ENCODE data around the gene OTP. TPM values are rescaled to one million over a fixed set of nuclear protein-coding genes. Genes with fewer than 3 reads are reported as not detected.
"Not testable (repeated sequence)": the region's sequence is repeated elsewhere in the genome, so short reads cannot be mapped to it uniquely, and the experiment has no call there.

The OTP gene
- total and polyA plus RNA-seq, 2 experiments from 2014 or later: not detected

GRCh38 chr5:77588175-77588574 lies 50.3 kb downstream of the OTP start:
- no peaks in the 10 kb centered on the region for H4K20me1 ChIP-seq (ENCODE audit: insufficient read depth, poor library complexity, severe bottlenecking)
- no peak overlapping the region for H3K4me3 ChIP-seq
- no peak for DNase-seq (ENCODE audit: low spot score)
- no peak overlapping the region for H3K4me2 ChIP-seq
- H3K4me1 ChIP-seq (ENCODE audit: insufficient read depth): no peaks in the 10 kb centered on the region
- H2AFZ ChIP-seq: no peak overlapping the region
- H3K36me3 ChIP-seq (replicated peaks; ENCODE audit: insufficient read depth, low read depth): no peaks in the 10 kb centered on the region
- H3K9me3 ChIP-seq (ENCODE audit: low read depth): no peaks in the 10 kb centered on the region
- H3K9me2 ChIP-seq (replicated peaks; ENCODE audit: insufficient read depth): no peaks in the 10 kb centered on the region
- H3K27me3 ChIP-seq: peaks cover 3% of the 10 kb centered on the region
- H3K79me2 ChIP-seq: no peaks in the 10 kb centered on the region
- H3K27ac ChIP-seq: no peak overlapping the region
- TF ChIP-seq CTCF (IDR thresholded peaks at IDR 0.05; ENCODE audit: poor library complexity): no peak
- no peak for TF ChIP-seq EZH2phosphoT487 (IDR thresholded peaks at IDR 0.05; ENCODE audit: low read depth, severe bottlenecking, unreplicated experiment)

GRCh38 chr5:77586101-77586500 lies 52.4 kb downstream of the OTP start:
- Histone ChIP-seq H3K9me2 (replicated peaks; ENCODE audit: insufficient read depth) (no peaks in the 10 kb centered on the region), H4K20me1 (ENCODE audit: insufficient read depth, poor library complexity, severe bottlenecking) (no peaks in the 10 kb centered on the region), H3K79me2 (no peaks in the 10 kb centered on the region), H2AFZ (no peak overlapping the region), H3K4me1 (ENCODE audit: insufficient read depth) (no peaks in the 10 kb centered on the region), H3K4me3 (no peak overlapping the region), H3K27ac (no peak overlapping the region), H3K27me3 (peaks cover under 1% of the 10 kb centered on the region), H3K9me3 (ENCODE audit: low read depth) (no peaks in the 10 kb centered on the region), H3K36me3 (replicated peaks; ENCODE audit: insufficient read depth, low read depth) (no peaks in the 10 kb centered on the region), H3K4me2 (no peak overlapping the region)
- DNase-seq (ENCODE audit: low spot score): no peak
- WGBS (ENCODE audit: low lambda C conversion rate, missing lambda C conversion rate): 91% methylated on average over 1 of the region's 1 CpG
- TF ChIP-seq EZH2phosphoT487 (IDR thresholded peaks at IDR 0.05; ENCODE audit: low read depth, severe bottlenecking, unreplicated experiment): no peak
- no peak for TF ChIP-seq EZH2 (IDR thresholded peaks at IDR 0.05; ENCODE audit: borderline replicate concordance)
- TF ChIP-seq CTCF (IDR thresholded peaks at IDR 0.05; ENCODE audit: poor library complexity): no peak

- not testable (repeated sequence) for H3K4me1 ChIP-seq (ENCODE audit: insufficient read depth); H3K4me3 ChIP-seq; H3K27me3 ChIP-seq; H3K27ac ChIP-seq; H2AFZ ChIP-seq; DNase-seq (ENCODE audit: low spot score); H4K20me1 ChIP-seq (ENCODE audit: insufficient read depth, poor library complexity, severe bottlenecking); H3K4me2 ChIP-seq; H3K36me3 ChIP-seq (replicated peaks; ENCODE audit: insufficient read depth, low read depth); H3K9me3 ChIP-seq (ENCODE audit: low read depth); H3K9me2 ChIP-seq (replicated peaks; ENCODE audit: insufficient read depth); H3K79me2 ChIP-seq
- 95% methylated on average over 7 of the region's 7 CpGs for WGBS (ENCODE audit: low lambda C conversion rate, missing lambda C conversion rate)
Observed at GRCh38 chr5:77582143-77582542, 56.4 kb downstream of the OTP start.

Other genes starting within 250 kb of the OTP start
- 62.4 and 80.5 TPM in 2 replicates for gene WDR41, start 146.4 kb downstream of the OTP start, total RNA-seq
- 40.5 and 42.1 TPM in 2 replicates for gene WDR41, start 146.4 kb downstream of the OTP start, polyA plus RNA-seq
- gene TBCA, start 137.6 kb upstream of the OTP start, total RNA-seq: 267 and 282 TPM in 2 replicates
- 269 and 278 TPM in 2 replicates for gene TBCA, start 137.6 kb upstream of the OTP start, polyA plus RNA-seq

All from hepatocyte (in vitro differentiated cells).